ENCODE measurements around the gene NDUFAF8.

GRCh38 chr17:81197409-81197795, 41.7 kb upstream of the NDUFAF8 start:
- no peak for TF ChIP-seq POLR2A (IDR thresholded peaks at IDR 0.05)
- TF ChIP-seq, protein P1, sequence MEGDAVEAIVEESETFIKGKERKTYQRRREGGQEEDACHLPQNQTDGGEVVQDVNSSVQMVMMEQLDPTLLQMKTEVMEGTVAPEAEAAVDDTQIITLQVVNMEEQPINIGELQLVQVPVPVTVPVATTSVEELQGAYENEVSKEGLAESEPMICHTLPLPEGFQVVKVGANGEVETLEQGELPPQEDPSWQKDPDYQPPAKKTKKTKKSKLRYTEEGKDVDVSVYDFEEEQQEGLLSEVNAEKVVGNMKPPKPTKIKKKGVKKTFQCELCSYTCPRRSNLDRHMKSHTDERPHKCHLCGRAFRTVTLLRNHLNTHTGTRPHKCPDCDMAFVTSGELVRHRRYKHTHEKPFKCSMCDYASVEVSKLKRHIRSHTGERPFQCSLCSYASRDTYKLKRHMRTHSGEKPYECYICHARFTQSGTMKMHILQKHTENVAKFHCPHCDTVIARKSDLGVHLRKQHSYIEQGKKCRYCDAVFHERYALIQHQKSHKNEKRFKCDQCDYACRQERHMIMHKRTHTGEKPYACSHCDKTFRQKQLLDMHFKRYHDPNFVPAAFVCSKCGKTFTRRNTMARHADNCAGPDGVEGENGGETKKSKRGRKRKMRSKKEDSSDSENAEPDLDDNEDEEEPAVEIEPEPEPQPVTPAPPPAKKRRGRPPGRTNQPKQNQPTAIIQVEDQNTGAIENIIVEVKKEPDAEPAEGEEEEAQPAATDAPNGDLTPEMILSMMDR (IDR thresholded peaks at IDR 0.05), result no peak
